Uterus (tissue), 4 donors: ENCODE results near the gene C1QA. TPM values are rescaled to one million over a fixed set of nuclear protein-coding genes. Genes with fewer than 3 reads are reported as not detected.

Experiments used
- DNase-seq, 2 donors: peaks; one replicate each; pipeline ENCODE4 v3.0.0-alpha.2; 2019 to 2020
- H3K27ac ChIP-seq, 2 donors: fragments of 200-600 bp; sonication (generic); 1 replicate in 1 of 2; 2 replicates in 1 of 2; pipeline ENCODE4 v1.5.1; 2016 to 2018
- H3K27me3 ChIP-seq, 2 donors: fragments of 200-600 bp; sonication (generic); one replicate each; pipeline ENCODE4 v1.5.1; 2018 to 2019; ENCODE audit warnings: control low read depth in 1 of 2
- H3K36me3 ChIP-seq, 2 donors: fragments of 200-600 bp; sonication (generic); one replicate each; pipeline ENCODE4 v1.5.1; 2019; ENCODE audit warnings: control low read depth in 1 of 2
- H3K4me1 ChIP-seq, 2 donors: fragments of 200-600 bp; sonication (generic); one replicate each; pipeline ENCODE4 v1.5.1; 2018 to 2019; ENCODE audit warnings: control low read depth in 1 of 2
- H3K4me3 ChIP-seq, 2 donors: fragments of 200-600 bp; sonication (generic); 1 replicate in 1 of 2; 2 replicates in 1 of 2; pipeline ENCODE4 v1.5.1; 2018 to 2019; ENCODE audit warnings: mild to moderate bottlenecking in 1 of 2
- H3K9me3 ChIP-seq, 2 donors: fragments of 200-600 bp; sonication (generic); one replicate each; pipeline ENCODE4 v1.5.1; 2019; ENCODE audit warnings: control low read depth in 1 of 2
- POLR2A ChIP-seq, 2 donors: fragments of 450-650 bp; IDR thresholded peaks; one replicate each; pipeline ENCODE4 v1.6.1; 2016; ENCODE audit warnings: antibody characterized with exemption in 2 of 2, mild to moderate bottlenecking in 1 of 2, moderate library complexity in 1 of 2
- intact Hi-C: fragments of 100-400 bp; cut with DNase I; formaldehyde crosslinking; loops from one replicate; pipeline ENCODE4 v1.15.1; 2023; ENCODE audit warnings: low total_unique reads
- total RNA-seq, 4 donors: library from RNA; depleted of rRNA in 3 of 4; stranded (reverse); fragments of >200 nt in 3 of 4; gene quantifications; one replicate each; pipeline versions ENCODE4 v1.1.0 to v1.2.4, GENCODE V29; 2014 to 2023
- TF ChIP-seq, protein P1 (sequence below), 4 experiments: fragments of 200-600 bp in 2 of 4; fragments of 450-650 bp in 2 of 4; sonication (generic) in 2 of 4; IDR thresholded peaks; one replicate each; pipeline ENCODE4 v1.5.1; 2016 to 2019; ENCODE audit warnings: antibody characterized with exemption in 4 of 4, mild to moderate bottlenecking in 2 of 4, moderate library complexity in 1 of 4
- donor health status: DM: yes; HTN: yes; CAD: no.

Gene C1QA
- total RNA-seq, 4 donors from 2014 or later, result 33.1 to 114 (median 40.0) TPM

DNA sequence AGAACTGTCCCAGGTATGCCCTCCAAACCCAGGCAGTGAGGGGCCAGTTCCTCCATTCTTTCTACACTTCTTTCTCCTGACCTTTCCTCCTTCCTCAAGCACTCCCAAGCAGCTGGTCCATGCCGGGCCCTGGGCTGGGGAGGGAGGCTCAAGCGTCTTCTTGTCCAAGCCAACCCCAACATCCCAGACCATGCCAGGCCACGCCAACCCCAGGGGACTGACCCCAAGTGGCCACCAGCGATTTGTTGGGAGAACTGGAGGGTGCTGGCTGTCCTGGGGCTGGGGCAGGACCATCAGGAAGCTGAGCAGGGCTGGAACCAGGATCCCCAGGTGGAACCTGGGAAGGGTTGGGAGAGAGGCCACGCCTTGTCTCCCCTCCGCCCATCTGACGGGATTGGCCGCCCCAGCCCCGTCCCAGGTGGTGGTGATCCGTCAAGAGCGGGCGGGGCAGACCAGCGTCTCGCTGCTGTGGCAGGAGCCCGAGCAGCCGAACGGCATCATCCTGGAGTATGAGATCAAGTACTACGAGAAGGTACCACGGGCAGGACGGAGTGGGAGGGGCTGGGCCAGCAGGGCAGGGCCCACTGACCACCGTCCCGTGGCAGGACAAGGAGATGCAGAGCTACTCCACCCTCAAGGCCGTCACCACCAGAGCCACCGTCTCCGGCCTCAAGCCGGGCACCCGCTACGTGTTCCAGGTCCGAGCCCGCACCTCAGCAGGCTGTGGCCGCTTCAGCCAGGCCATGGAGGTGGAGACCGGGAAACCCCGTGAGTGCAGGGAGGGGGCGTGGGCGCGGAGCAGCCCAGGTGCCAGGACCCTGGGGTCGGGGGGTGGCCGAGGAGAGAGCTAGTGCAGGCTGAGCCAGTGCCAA is 43.3 kb upstream of the C1QA start:
- no peaks in the 10 kb centered on the region for H3K36me3 ChIP-seq
- no peak for TF ChIP-seq POLR2A (IDR thresholded peaks at IDR 0.05)
- TF ChIP-seq, protein P1, sequence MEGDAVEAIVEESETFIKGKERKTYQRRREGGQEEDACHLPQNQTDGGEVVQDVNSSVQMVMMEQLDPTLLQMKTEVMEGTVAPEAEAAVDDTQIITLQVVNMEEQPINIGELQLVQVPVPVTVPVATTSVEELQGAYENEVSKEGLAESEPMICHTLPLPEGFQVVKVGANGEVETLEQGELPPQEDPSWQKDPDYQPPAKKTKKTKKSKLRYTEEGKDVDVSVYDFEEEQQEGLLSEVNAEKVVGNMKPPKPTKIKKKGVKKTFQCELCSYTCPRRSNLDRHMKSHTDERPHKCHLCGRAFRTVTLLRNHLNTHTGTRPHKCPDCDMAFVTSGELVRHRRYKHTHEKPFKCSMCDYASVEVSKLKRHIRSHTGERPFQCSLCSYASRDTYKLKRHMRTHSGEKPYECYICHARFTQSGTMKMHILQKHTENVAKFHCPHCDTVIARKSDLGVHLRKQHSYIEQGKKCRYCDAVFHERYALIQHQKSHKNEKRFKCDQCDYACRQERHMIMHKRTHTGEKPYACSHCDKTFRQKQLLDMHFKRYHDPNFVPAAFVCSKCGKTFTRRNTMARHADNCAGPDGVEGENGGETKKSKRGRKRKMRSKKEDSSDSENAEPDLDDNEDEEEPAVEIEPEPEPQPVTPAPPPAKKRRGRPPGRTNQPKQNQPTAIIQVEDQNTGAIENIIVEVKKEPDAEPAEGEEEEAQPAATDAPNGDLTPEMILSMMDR (IDR thresholded peaks at IDR 0.05), result no peak
- no peak overlapping the region for H3K4me3 ChIP-seq
- no peak overlapping the region for H3K27ac ChIP-seq
- H3K27me3 ChIP-seq, result no peaks in the 10 kb centered on the region
- intact Hi-C loops, result no loop called here
- no peak for DNase-seq
- no peaks in the 10 kb centered on the region for H3K4me1 ChIP-seq
- no peaks in the 10 kb centered on the region for H3K9me3 ChIP-seq

DNA sequence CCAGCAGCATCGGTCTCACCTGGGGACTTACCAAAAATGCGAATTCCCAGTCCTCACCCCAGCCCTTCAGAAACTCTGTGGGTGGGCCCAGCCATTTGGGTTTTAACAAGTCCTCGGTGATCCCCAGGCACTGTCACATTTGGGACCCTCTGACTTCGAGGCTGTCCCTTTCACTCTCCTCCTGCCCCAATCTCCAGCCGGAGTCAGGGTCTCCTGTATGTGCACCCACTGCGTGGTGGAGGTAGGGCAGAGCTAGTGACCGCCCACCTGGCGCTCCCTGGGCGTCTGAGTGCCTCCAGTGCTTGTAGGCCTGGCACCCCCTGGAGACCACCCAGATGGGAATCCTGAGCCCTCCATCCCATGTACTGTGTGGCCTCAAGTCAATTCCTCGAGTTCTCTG is 42.0 kb upstream of the C1QA start:
- TF ChIP-seq, protein P1 (IDR thresholded peaks at IDR 0.05), result no peak
- no peak for TF ChIP-seq POLR2A (IDR thresholded peaks at IDR 0.05)
- DNase-seq, result no peak
- intact Hi-C loops, result no loop called here
- H3K36me3 ChIP-seq, result no peaks in the 10 kb centered on the region
- H3K27ac ChIP-seq, result no peak overlapping the region
- H3K27me3 ChIP-seq, result no peaks in the 10 kb centered on the region
- H3K4me1 ChIP-seq, result no peaks in the 10 kb centered on the region
- H3K4me3 ChIP-seq, result no peak overlapping the region
- H3K9me3 ChIP-seq, result no peaks in the 10 kb centered on the region

DNA sequence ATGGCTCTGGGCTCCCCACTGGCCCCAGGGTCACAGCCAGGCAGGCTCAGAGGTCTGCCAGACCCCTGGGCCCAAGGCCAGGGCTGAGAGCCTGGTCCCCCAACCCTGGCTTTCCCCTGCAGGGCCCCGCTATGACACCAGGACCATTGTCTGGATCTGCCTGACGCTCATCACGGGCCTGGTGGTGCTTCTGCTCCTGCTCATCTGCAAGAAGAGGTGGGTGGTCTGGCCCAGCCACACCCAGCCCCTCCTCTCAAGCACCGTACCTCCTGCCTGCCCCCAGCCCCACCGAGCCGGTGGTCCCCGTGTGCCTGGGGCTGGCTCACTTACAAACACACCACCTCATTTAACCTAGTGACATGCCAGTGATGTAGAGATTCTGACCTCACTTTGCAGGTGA is 41.3 kb upstream of the C1QA start:
- no peaks in the 10 kb centered on the region for H3K36me3 ChIP-seq

DNA sequence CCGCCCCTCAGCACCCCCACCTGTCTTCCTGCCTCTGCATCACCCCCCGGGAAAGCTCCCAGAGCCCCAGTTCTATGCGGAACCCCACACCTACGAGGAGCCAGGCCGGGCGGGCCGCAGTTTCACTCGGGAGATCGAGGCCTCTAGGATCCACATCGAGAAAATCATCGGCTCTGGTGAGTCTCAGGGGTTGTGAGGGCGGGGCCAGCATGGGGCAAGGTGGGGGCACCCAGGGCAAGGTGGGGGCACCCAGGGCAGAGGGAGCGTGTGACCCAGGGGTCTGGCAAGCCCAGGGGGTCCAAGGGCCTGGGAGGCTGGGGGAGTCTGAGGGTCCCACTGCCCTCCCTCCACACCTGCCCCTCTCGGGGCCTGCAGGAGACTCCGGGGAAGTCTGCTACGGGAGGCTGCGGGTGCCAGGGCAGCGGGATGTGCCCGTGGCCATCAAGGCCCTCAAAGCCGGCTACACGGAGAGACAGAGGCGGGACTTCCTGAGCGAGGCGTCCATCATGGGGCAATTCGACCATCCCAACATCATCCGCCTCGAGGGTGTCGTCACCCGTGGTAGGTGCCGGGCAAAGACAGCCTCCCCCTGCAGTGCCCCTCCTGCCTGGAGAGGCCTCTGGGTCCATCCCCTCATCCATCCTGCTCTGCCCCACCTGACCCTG is 39.0 kb upstream of the C1QA start:
- Histone ChIP-seq H3K27me3 (no peaks in the 10 kb centered on the region), H3K9me3 (no peaks in the 10 kb centered on the region), H3K4me1 (no peaks in the 10 kb centered on the region), H3K4me3 (no peak overlapping the region), H3K36me3 (no peaks in the 10 kb centered on the region), H3K27ac (no peak overlapping the region)
- intact Hi-C loops, result no loop called here
- TF ChIP-seq POLR2A (IDR thresholded peaks at IDR 0.05), result no peak
- TF ChIP-seq, protein P1 (IDR thresholded peaks at IDR 0.05), result no peak
- no peak for DNase-seq

More for the DNA sequence above, 41.3 kb upstream of the C1QA start:
- no peak for DNase-seq
- TF ChIP-seq, protein P1 (IDR thresholded peaks at IDR 0.05), result no peak
- no peak for TF ChIP-seq POLR2A (IDR thresholded peaks at IDR 0.05)
- no peak overlapping the region for H3K27ac ChIP-seq
- intact Hi-C loops, result no loop called here
- no peaks in the 10 kb centered on the region for H3K9me3 ChIP-seq
- H3K4me3 ChIP-seq, result no peak overlapping the region
- H3K4me1 ChIP-seq, result no peaks in the 10 kb centered on the region
- no peaks in the 10 kb centered on the region for H3K27me3 ChIP-seq

DNA sequence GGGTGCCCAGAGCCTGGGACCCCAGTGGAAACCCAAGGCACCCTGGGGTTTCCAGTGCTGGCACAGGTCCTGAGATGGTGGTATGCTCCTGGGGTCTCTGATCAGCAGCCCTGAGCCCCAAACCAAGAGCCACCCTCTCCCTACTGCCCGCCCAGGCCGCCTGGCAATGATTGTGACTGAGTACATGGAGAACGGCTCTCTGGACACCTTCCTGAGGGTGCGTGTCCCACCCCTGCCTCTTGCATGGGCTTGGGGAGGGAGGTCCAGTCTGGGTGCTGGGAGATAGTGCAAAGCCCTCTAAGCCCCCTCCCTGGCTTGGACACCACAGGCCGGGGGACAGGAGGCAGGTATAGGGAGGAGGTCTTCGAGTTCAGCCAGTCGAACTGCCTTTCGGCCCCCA is 38.4 kb upstream of the C1QA start:
- DNase-seq, result no peak
- no peaks in the 10 kb centered on the region for H3K36me3 ChIP-seq
- no peaks in the 10 kb centered on the region for H3K27me3 ChIP-seq
- H3K4me1 ChIP-seq, result no peaks in the 10 kb centered on the region
- TF ChIP-seq POLR2A (IDR thresholded peaks at IDR 0.05), result no peak
- TF ChIP-seq, protein P1 (IDR thresholded peaks at IDR 0.05), result no peak
- no peak overlapping the region for H3K27ac ChIP-seq
- intact Hi-C loops, result no loop called here
- no peaks in the 10 kb centered on the region for H3K9me3 ChIP-seq
- no peak overlapping the region for H3K4me3 ChIP-seq
